H4 (cell line): Measurements from ENCODE around the gene MMP11. TPM values are rescaled to one million over a fixed set of nuclear protein-coding genes. Genes with fewer than 3 reads are reported as not detected.

ENCODE experiments used
- DNase-seq: peaks from one replicate; pipeline ENCODE4 v3.0.0-alpha.2; 2015; ENCODE audit warnings: low spot score
- total RNA-seq: library from RNA; depleted of rRNA; stranded (reverse); fragments of >200 nt; shearing (Covaris generic); gene quantifications from 2 replicates; pipeline ENCODE4 v1.2.3, GENCODE V29; 2014; rRNA removed

The MMP11 gene
- total RNA-seq, 1 experiment from 2014 or later: 1.4 TPM

GRCh38 chr22:23828800-23829680, 56.4 kb downstream of the MMP11 start:
- no peak for DNase-seq

- peak; percentile 47 for DNase-seq
Measured at GRCh38 chr22:23829845-23830372, 57.3 kb downstream of the MMP11 start.

GRCh38 chr22:23831261-23831660, 58.6 kb downstream of the MMP11 start:
- no peak for DNase-seq

- DNase-seq: no peak
Measured at GRCh38 chr22:23831781-23832180, 59.1 kb downstream of the MMP11 start.

- no peak for DNase-seq
Measured at GRCh38 chr22:23832226-23833016, 59.8 kb downstream of the MMP11 start.

GRCh38 chr22:23833017-23833751, 60.5 kb downstream of the MMP11 start:
- no peak for DNase-seq

Other genes starting within 250 kb of the MMP11 start
- not detected in 2 replicates for gene IGLL1, start 192.6 kb upstream of the MMP11 start, total RNA-seq
- not detected in 2 replicates for gene DRICH1, start 140.5 kb upstream of the MMP11 start, total RNA-seq
- gene RGL4, start 81.8 kb upstream of the MMP11 start, total RNA-seq: not detected in 2 replicates
- gene ZNF70, start 21.7 kb upstream of the MMP11 start, total RNA-seq: 1.2 and 1.4 TPM in 2 replicates
- gene VPREB3, start 18.4 kb upstream of the MMP11 start, total RNA-seq: not detected in 2 replicates
- gene C22orf15, start 9.9 kb upstream of the MMP11 start, total RNA-seq: not detected in 2 replicates
- 0.72 and 14.9 TPM in 2 replicates for gene CHCHD10, start 4.9 kb upstream of the MMP11 start, total RNA-seq
- 50.9 and 61.2 TPM in 2 replicates for gene SMARCB1, start 14.1 kb downstream of the MMP11 start, total RNA-seq
- 0.43 and 1.6 TPM in 2 replicates for gene DERL3, start 66.2 kb downstream of the MMP11 start, total RNA-seq
- 3.2 and 4.6 TPM in 2 replicates for gene SLC2A11, start 85.0 kb downstream of the MMP11 start, total RNA-seq
- gene MIF, start 121.5 kb downstream of the MMP11 start, total RNA-seq: 311 and 336 TPM in 2 replicates
- gene GSTT2B, start 188.3 kb downstream of the MMP11 start, total RNA-seq: 5.2 and 12.3 TPM in 2 replicates
- gene DDTL, start 194.0 kb downstream of the MMP11 start, total RNA-seq: 1.5 and 2.8 TPM in 2 replicates
- gene DDT, start 201.6 kb downstream of the MMP11 start, total RNA-seq: 188 and 232 TPM in 2 replicates
- 1.7 TPM in 1 of 2 replicates, not detected in the other for gene GSTT2, start 207.3 kb downstream of the MMP11 start, total RNA-seq
- not detected in 2 replicates for gene GSTT4, start 232.6 kb downstream of the MMP11 start, total RNA-seq
- 15.7 and 17.4 TPM in 2 replicates for gene CABIN1, start 238.5 kb downstream of the MMP11 start, total RNA-seq